ENCODE measurements around the gene SLC2A10.

Gene SLC2A10

GRCh38 chr20:46682063-46682821, 27.2 kb upstream of the SLC2A10 start:
- no peak for DNase-seq

GRCh38 chr20:46683011-46683667, 26.3 kb upstream of the SLC2A10 start:
- no peak for DNase-seq

DNA sequence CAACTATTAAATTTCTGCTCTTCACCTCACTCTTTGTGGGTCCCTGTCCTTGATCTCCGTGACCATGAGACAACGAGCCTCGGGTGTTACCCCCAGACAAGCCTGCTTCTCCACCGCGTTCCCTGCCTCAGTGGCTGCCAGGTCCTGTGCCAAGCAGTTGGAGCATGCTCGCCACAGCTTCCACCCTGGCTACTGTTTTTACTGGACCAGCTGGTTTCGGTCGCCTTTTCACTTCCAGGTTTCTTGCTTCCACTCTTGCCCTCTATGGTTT, 25.8 kb upstream of the SLC2A10 start:
- no peak for DNase-seq

DNA sequence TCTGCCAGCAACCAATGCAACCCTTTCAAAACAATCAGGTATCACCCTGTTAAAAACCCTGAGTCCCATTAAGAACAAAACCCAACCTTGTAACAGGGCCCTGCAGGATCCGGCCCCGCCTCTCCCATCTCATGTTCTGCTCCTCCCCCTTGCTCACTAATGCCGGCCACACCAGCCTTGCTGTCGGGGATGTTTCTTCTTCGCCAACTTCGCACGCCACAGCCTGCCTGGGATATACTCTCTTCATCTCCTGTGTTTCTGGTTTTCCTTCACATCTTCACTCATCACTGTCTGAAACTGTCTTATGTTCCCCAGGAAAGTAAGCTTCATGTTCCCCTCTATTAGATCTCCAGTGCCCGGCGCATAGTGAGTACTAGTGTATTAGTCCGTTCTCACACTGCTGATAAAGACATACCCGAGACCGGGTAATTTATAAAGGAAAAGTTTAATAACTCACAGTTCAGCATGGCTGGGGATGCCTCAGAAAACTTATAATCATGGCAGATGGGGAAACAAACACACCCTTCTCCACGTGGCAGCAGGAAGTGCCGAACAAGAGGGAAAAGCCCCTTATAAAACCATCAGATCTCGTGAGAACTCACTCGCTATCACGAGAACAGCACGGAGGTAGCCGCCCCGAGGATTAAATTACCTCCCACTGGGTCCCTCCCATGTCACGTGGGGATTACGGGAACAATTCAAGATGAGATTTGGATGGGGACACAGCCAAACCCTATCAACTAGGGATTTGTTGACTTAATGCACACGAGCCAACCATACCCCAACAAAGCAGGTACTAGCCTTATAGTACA, 25.3 kb upstream of the SLC2A10 start:
- DNase-seq: no peak

DNA sequence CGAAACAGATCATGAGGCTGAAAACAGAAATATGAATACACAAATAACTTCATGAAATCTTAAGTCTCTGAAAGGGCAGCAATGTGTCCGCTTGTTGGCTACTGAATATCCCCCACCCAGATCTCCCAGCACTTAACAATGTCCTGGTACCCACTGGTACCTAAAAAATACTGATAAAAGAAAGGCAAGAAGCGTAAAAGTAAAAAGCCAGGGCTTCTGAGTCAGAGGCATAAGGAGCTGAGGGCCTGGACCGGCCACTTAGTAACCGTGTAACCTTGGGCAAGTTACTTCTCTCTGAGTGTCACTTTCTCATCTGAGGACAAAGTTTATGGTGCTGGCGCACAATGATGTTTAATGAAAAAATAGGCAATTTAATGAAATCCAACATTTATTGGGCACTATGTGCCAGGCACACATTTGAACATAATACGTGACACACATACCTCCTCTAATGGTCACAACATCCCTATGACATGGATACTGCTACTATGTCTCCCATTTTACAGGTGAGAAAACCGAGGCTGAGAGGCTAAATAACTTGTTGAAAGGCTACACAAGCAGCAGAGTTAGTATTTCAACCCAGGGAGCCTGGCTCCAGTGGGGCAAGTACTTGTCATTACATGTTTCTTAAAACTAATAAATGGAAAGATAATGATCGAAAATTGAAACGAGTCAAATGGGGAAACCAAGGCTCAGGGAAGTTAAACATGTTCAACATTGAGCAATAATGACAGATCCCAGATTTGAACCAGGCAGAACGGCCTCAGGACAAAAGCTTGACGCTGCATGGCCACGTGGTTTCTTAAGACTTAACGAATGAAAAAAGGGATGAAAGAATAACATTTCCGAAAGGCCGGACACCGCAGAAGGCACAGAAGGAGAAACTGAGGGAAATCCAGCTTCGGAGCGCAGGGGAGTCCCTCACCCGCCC, 21.0 kb upstream of the SLC2A10 start:
- DNase-seq: peak in 1 of 2 experiments; percentile 52

DNA sequence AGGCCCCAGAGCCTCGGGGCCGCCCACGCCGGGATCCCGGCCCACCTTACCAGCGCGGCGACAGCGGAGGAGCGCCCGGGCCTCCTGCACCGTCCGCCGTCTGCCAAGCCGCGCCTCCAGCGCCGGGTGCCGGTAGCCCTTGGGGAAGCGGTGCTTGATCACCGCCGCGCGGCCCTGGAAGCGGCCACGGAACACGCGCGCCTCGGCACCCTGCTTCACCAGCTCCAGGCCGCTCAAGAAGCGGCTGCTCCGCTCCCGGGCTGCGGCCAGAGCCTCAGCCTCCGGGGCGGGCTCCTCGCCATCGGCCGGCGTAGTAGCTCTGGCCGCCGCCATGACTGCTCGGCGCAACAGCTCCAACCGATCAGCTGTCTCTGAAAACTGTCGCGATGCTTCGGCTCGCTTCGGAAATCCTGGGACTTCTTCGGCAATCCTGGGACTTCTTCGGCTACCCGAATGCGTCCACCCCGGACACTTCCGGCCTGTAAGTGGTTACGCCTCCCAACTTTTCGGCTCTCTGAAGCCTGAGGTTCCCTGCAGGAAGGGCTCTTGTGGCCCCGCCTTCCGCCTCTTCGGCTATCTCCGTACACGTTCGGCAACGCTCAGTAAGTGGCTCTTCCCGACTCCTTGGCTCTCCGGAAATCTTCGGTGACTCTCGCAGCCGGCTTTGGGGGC, 20.2 kb upstream of the SLC2A10 start, which contains the start of gene TP53RK:
TSS of gene TP53RK (minus strand) at position 363 of the 672 bp plus-strand sequence. CDS start at position 333, 30 bp downstream.
- peak; percentile 99 for DNase-seq

GRCh38 chr20:46689754-46690085, 19.7 kb upstream of the SLC2A10 start:
- no peak for DNase-seq

DNA sequence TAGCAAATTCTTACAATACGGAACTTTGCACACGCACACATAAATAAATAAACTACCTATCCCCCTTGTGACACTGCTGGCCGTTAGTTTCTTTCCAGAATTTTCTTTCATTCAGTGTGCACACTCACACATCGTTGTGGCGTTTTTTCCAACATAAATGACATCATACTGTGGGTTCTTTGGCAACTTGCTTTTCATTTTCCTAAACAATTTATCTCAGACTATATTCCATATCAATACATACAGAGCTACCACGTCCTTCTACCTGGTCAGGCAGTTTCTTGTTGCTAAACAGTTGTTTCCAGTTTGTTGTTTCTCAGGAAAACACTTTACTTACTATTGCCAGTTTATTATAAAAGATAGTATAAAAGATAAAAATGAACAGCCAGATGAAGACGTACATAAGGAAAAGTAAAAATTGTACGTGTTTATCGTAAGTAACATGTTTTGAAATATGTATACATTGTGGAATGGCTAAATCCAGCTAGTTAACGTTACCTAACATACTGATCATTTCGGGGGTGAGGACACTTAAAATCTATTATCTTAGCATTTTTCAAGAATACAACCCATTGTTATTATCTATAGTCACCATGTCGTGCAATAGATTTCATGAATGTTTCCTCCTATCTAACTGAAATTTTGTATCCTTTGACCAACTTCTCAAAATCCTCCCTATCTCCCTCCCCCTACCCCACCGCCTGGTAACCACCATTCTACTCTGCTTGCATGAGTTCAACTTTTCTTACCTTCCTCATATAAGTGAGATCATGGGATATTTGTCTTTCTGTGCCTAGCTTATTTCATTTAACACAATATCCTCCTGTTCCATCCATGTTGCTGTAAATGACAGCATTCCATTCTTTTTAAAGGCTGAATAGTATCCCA, 19.0 kb upstream of the SLC2A10 start:
- DNase-seq: no peak

GRCh38 chr20:46691196-46691595, 18.3 kb upstream of the SLC2A10 start:
- no peak for DNase-seq

DNA sequence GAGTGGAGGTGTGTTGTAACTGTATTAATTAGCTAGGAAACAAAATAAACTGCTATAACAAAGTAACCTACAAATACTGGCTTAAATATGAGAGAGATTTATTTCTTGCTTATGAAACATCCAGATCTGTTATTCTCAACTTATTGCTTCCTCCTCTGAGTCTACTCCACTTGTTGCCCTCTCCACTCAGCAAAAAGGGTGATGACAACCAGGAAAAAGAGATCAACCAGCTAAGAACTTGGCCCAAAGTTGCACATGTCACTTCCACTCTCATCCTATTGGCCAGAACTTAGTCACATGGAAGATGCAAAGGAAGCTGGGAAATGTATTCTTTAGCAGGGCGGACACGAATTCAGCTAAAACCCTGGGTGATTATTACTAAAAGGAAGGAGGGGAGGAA, 15.0 kb upstream of the SLC2A10 start:
- DNase-seq: peak in 1 of 2 experiments; percentile 32

DNA sequence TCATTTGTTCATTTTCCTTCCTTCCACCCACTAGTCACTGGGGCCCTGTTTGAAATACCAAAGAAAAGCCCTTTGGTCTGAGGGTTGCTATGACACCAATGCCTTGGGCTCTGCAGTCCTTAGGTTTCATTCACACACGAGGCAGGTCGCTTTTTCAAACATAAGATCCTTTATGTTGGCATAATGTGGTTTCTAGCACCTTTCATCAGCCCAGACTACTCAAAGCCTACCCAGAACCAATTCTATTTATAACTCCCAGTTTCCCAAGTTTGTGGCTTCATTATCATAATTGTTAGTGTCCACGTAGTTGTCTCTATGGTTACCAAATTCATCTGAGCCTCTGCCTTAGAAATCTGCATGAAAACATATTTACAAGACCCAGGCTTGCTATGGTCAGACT, 13.6 kb upstream of the SLC2A10 start:
- DNase-seq: no peak

- no peak for DNase-seq
Observed at GRCh38 chr20:46696791-46697279, 12.6 kb upstream of the SLC2A10 start.

DNA sequence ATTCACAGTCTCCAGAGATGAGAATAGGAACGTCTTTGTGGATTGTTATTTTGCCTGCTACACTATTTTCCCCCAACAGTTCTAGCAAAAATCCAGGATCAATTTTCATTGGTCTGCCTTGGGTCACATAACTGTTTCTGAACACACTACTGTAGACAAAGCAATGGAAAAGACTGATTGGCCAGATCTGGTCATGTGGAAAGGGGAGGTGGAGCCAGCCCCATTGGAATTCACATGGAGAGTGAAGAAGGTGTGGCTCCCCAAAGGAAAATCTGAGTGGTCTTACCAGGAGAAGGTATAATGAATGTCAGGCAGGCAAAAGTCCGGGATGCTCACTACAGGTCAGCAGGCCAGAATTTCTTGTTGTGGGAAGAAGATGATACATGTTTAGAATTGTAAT, 10.7 kb upstream of the SLC2A10 start:
- no peak for DNase-seq

GRCh38 chr20:46699651-46700359, 9.6 kb upstream of the SLC2A10 start:
- DNase-seq: peak in 1 of 2 experiments; percentile 36

- no peak for DNase-seq
Observed at GRCh38 chr20:46700481-46700880, 9.0 kb upstream of the SLC2A10 start.

DNA sequence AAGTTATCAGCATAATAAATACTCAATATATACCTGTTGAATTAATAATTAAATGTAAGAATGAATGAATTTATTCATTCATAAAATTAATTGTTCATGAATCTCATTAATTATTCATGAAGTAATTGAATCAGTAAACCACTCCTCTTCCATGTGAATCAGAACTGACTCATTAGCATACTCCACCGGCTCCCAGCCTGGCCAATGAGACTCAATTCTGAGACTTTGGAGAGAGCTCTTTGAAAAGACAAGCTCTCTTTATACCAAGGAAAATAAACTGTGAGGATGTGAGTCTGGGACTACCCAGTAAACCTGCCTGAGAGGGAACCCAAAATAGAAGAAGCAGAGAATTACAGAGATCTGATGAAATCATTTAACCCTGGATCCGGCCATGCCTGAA, 8.4 kb upstream of the SLC2A10 start:
- DNase-seq: no peak

GRCh38 chr20:46701556-46701955, 7.9 kb upstream of the SLC2A10 start:
- DNase-seq: no peak

- DNase-seq: no peak
Observed at GRCh38 chr20:46701986-46702385, 7.5 kb upstream of the SLC2A10 start.

- DNase-seq: no peak
Observed at GRCh38 chr20:46702447-46703203, 6.8 kb upstream of the SLC2A10 start.

GRCh38 chr20:46703435-46703834, 6.0 kb upstream of the SLC2A10 start:
- no peak for DNase-seq

All from SW 1271 (cell line).